GM19328 (cell line): Measurements from ENCODE around the gene ACTR1B.
"Not testable (repeated sequence)": the region's sequence is repeated elsewhere in the genome, so short reads cannot be mapped to it uniquely, and the experiment has no call there.

Experiments used
- ATAC-seq: cut with Tn5 transposase; IDR thresholded peaks from one replicate; pipeline ENCODE4 v1.9.1; 2021; ENCODE audit warnings: mild to moderate bottlenecking, moderate library complexity; ENCODE audit not compliant: unreplicated experiment

Gene ACTR1B

DNA sequence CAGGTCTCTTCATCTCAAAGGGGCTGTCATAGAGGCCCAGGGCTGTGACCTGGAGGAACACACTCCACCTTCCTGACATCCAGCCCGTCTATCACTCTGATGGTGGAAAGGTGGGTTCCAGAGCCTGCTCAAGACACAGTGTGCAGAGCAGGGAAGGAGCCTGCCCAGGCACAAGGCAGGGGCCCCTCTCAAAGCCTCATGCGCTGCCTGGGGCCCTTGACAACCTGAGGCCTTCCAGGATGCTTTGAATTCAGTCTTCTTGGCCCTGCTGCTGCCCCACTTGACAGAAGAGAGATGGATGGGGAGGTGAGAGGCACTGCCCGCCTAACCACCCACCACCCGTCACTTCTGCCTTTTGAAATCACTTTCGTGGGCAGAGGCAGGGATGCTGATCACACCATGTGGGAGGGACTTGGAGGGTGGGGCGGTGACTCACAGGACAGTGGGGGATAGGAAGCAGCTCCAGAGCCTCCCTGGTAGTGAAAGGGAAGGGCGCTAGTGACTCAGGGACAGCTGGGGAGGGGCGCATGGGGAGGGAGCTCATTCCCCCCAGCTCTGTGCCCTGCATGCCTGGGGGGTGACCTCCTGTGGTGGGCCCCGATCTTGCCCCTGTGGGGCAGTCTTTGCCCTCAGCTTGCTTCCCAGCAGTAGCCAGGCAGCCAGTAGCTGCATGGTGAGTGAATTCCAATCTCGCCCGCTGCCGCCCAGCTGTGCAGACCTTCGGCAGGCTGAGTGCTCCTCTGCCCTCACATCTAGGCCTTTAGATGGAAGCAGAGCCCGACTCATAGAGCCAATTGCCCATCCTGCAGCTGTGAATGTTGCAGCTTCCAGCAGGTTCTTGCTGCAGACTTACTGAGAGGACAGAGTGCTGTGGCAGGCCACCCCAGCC lies 44.7 kb downstream of the ACTR1B start:
- not testable (repeated sequence) for ATAC-seq

DNA sequence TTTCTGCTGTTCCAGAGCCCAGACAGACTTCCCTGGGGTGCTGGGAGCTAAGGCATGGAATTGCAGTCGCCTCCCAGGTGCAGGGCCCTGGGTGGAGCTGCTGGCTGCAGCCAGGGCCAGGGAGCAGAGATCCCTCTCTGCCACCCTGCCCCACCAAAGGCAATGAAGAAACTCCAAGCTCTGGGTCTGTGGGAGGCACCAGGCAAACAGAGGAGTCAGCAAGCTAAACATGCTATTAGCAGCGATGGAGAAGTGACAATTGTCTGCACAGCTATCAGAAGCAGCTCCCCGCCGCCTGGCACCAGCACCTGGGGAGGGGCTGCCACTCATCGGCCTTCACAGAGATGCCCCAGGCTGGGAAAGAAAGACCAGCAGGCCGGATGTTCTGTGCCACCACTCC lies 45.9 kb downstream of the ACTR1B start:
- no peak for ATAC-seq

DNA sequence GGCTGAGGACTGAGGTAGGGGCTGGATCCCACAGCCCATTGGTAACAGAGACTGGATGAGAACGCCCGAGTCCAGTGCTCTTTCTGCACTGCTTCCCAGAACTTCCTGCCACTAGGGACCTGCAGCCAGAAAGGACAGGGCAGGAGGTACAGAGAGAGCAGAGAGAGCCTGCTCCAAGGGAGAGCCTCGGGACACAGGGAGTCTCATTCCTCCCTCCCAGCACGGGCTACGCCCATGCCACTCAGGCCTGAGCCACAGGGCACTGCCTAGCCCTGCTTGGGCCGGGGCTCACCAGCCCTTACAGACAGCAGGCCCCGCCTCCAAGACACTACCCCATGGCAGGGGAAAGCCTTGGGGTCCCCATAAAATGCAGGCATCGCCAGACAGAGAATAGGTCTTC lies 48.1 kb downstream of the ACTR1B start:
- ATAC-seq, result not testable (repeated sequence)

DNA sequence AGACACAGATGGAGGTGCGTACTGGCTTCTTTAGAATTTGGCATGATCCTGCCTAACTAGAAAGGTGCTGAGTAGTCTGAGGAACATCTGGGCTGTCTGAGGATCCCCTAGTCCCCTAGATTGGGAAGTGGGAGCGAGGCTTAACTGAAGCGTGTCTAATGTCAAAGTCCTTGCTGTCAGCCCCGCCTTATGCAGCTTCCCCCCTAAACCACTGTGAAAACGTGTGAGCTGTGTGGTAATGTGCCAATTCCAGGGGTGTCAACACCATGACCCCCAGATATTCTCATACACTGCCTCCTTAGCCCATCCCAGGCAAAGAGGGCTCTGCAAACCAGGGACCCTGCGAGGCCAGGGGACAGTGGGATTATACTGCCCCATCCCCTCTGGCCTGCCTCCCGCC lies 51.9 kb downstream of the ACTR1B start:
- ATAC-seq, result not testable (repeated sequence)

DNA sequence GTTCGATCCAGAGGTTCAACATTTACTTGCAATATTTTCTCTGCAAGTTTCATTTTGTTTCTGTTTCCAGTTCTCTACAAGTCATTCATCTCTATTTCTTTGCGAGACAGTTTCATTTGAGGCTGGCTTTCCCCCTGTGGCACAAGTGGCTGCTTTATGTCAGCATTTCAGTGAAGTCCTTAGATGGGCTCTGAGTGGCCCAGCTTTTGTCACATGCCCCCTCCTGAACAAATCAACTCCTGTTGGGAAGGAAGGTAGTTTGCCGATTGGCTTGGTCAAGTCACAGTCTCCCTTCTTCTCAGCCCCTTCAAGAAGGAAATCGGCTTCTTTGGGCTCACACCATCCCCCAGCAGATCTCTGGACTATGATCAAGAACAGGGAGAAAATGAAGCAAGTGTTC lies 55.1 kb downstream of the ACTR1B start:
- not testable (repeated sequence) for ATAC-seq
